Right lobe of liver (tissue), 6 donors: ENCODE measurements around the gene GDPD5. TPM values are rescaled to one million over a fixed set of nuclear protein-coding genes. Genes with fewer than 3 reads are reported as not detected.

Source experiments
- ATAC-seq, 4 donors: fragments of 200-7000 bp; cut with Tn5 transposase; one replicate each; pipeline ENCODE4 v1.9.1; 2020; ENCODE audit warnings: mild to moderate bottlenecking in 4 of 4, moderate library complexity in 4 of 4
- DNase-seq, 3 donors: peaks; one replicate each; pipeline ENCODE4 v3.0.0-alpha.2; 2020
- H3K27ac ChIP-seq, 3 donors: fragments of 200-600 bp; one replicate each; pipeline ENCODE4 v1.8.0; 2022
- H3K27me3 ChIP-seq, 2 donors: fragments of 200-600 bp; one replicate each; pipeline ENCODE4 v1.8.0; 2022
- H3K36me3 ChIP-seq, 4 donors: fragments of 200-600 bp; sonication (generic) in 1 of 4; one replicate each; pipeline versions ENCODE4 v1.5.1 to v1.8.0; 2017 to 2022; ENCODE audit warnings: control low read depth in 1 of 4
- H3K4me1 ChIP-seq, 4 donors: fragments of 200-600 bp; sonication (generic) in 1 of 4; one replicate each; pipeline versions ENCODE4 v1.5.1 to v1.8.0; 2017 to 2022; ENCODE audit warnings: control low read depth in 1 of 4
- H3K4me3 ChIP-seq, 3 donors: fragments of 200-600 bp; one replicate each; pipeline ENCODE4 v1.8.0; 2022
- H3K9me3 ChIP-seq, 4 donors: fragments of 200-600 bp; sonication (generic) in 1 of 4; one replicate each; pipeline versions ENCODE4 v1.5.1 to v1.8.0; 2017 to 2022; ENCODE audit warnings: control low read depth in 1 of 4
- POLR2A ChIP-seq: fragments of 450-650 bp; IDR thresholded peaks from one replicate; pipeline ENCODE4 v1.6.1; 2017; ENCODE audit warnings: antibody characterized with exemption, mild to moderate bottlenecking
- WGBS: methylation state at CpG from one replicate; pipeline ENCODE4 v1.1.6; 2018; ENCODE audit warnings: low coverage, low lambda C conversion rate; ENCODE audit not compliant: insufficient coverage; ENCODE audit errors: missing lambda C conversion rate; 5-methylcytosine and 5-hydroxymethylcytosine counted together
- intact Hi-C, 2 donors: fragments of 100-400 bp; cut with DNase I; formaldehyde crosslinking; loops; one replicate each; pipeline versions ENCODE4 v1.11.2 to v1.14.1; 2022
- total RNA-seq, 6 experiments: library from RNA; depleted of rRNA in 2 of 6; stranded (reverse); fragments of >200 nt in 2 of 6; fragmentation: NEBNext Ultra II Directional in 3 of 6; extraction: Animal tissue kit (Norgen Biotek cat#: 25700) in 3 of 6; gene quantifications; one replicate each; pipeline versions ENCODE4 v1.1.0 to v1.2.4, GENCODE V29; 2016 to 2023
- TF ChIP-seq, protein P1 (sequence below), 4 donors: fragments of 200-600 bp in 3 of 4; fragments of 450-650 bp in 1 of 4; IDR thresholded peaks; one replicate each; pipeline versions ENCODE4 v1.5.1 to v1.8.0; 2016 to 2022; ENCODE audit warnings: antibody characterized with exemption in 4 of 4, mild to moderate bottlenecking in 2 of 4
- donor health status: DM: no; HTN: yes; CAD: no.
- donor health status: DM: no; HTN: no; CAD: no.
- donor health status: DM: no; HTN: no; CAD: no.
- donor health status: DM: no; HTN: yes; CAD: no.
- donor health status: DM: no; HTN: yes; CAD: no.

GDPD5 gene
- total RNA-seq, 6 experiments from 2014 or later = 2.0 to 10.7 (median 4.1) TPM

DNA sequence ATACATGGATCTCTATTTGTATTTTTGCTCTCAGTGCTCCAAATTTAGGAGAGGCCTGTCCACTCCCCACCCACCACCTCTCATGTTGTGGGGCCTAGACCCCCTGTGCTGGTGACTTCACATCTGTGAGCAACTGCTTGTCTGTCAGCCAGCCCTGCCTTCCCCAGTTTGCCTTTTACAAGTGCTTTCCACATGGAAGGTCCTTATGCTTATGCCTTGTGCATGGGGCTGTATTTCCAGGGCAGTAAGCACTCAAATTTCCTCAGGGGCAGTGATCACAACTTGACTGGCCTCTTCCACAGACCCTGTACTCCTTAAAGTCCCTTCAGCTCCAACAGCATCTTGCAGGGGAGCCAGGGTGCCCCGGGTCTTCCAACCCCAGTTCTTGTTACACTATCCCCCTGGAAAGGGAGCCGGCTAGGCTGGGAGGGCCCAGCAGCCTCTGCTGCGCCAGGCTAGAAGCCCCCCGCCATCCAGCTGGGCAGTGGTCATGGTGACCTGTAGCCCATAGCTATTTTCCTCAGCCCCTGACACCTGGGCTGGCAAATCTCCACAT is 29.9 kb downstream of the GDPD5 start:
- Histone ChIP-seq H3K4me1 (no peaks in the 10 kb centered on the region), H3K36me3 (no peaks in the 10 kb centered on the region), H3K27ac (no peak overlapping the region), H3K9me3 (no peaks in the 10 kb centered on the region), H3K4me3 (no peak overlapping the region), H3K27me3 (no peaks in the 10 kb centered on the region)
- ATAC-seq (no peak), DNase-seq (no peak)
- TF ChIP-seq, protein P1, sequence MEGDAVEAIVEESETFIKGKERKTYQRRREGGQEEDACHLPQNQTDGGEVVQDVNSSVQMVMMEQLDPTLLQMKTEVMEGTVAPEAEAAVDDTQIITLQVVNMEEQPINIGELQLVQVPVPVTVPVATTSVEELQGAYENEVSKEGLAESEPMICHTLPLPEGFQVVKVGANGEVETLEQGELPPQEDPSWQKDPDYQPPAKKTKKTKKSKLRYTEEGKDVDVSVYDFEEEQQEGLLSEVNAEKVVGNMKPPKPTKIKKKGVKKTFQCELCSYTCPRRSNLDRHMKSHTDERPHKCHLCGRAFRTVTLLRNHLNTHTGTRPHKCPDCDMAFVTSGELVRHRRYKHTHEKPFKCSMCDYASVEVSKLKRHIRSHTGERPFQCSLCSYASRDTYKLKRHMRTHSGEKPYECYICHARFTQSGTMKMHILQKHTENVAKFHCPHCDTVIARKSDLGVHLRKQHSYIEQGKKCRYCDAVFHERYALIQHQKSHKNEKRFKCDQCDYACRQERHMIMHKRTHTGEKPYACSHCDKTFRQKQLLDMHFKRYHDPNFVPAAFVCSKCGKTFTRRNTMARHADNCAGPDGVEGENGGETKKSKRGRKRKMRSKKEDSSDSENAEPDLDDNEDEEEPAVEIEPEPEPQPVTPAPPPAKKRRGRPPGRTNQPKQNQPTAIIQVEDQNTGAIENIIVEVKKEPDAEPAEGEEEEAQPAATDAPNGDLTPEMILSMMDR (IDR thresholded peaks at IDR 0.05) = no peak
- TF ChIP-seq POLR2A = no peak
- 83% methylated on average over 1 of the region's 4 CpGs for WGBS
- intact Hi-C loops = no loop called here

- intact Hi-C loops = no loop called here
- ATAC-seq = no peak
- no peaks in the 10 kb centered on the region for H3K27me3 ChIP-seq
Measured at GRCh38 chr11:75493626-75494025, 32.1 kb downstream of the GDPD5 start.

DNA sequence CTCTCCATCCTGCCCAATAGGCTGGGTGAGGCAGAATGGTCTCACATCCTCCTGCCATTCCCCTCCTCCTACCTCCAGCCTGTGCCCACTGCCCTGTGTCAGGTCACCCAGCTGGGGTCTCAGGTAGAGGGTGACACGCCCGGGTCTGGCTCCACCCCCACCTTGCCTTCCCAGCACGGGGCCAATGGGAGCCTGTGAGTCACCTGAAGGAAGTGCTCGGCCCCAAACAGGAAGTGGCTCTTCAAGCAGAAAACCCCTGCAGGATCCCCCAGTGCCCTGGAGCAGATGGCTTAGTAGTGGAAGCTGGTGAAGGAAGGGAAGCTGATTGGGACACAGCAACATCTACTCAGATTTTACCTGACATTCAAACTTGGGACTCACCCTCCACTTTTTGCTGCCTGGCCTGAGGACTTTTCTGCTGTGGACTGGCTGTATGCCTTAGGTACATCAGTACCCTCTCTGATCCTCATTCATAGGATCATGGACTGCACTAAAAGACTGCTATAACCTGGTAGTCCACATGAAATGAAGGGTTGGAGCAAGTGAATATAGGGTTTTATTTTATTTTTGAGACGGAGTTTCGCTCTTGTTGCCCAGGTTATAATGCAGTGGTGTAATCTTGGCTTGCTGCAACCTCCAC is 33.4 kb downstream of the GDPD5 start:
- Histone ChIP-seq H3K4me1 (no peaks in the 10 kb centered on the region), H3K9me3 (no peaks in the 10 kb centered on the region), H3K27ac (no peak overlapping the region), H3K4me3 (no peak overlapping the region), H3K36me3 (no peaks in the 10 kb centered on the region), H3K27me3 (no peaks in the 10 kb centered on the region)
- TF ChIP-seq, protein P1 (IDR thresholded peaks at IDR 0.05) = no peak
- TF ChIP-seq POLR2A = no peak
- ATAC-seq = peak in 2 of 4 donors; percentile 39 to 41
- intact Hi-C loops = no loop called here
- 100% methylated on average over 2 of the region's 6 CpGs for WGBS
- DNase-seq = no peak

More at GRCh38 chr11:75493626-75494025, 32.1 kb downstream of the GDPD5 start:
- H3K9me3 ChIP-seq = no peaks in the 10 kb centered on the region
- H3K4me3 ChIP-seq = no peak overlapping the region
- H3K27ac ChIP-seq = no peak overlapping the region
- H3K4me1 ChIP-seq = no peaks in the 10 kb centered on the region
- TF ChIP-seq, protein P1 (IDR thresholded peaks at IDR 0.05) = no peak
- DNase-seq = no peak
- no peaks in the 10 kb centered on the region for H3K36me3 ChIP-seq
- WGBS = 67% methylated on average over 3 of the region's 3 CpGs

- intact Hi-C loops = no loop called here
Measured at GRCh38 chr11:75491465-75491864, 34.3 kb downstream of the GDPD5 start.

More at GRCh38 chr11:75491465-75491864, 34.3 kb downstream of the GDPD5 start:
- Histone ChIP-seq H3K36me3 (no peaks in the 10 kb centered on the region), H3K4me3 (no peak overlapping the region), H3K9me3 (no peaks in the 10 kb centered on the region), H3K27ac (no peak overlapping the region), H3K27me3 (no peaks in the 10 kb centered on the region), H3K4me1 (no peaks in the 10 kb centered on the region)
- TF ChIP-seq, protein P1 (IDR thresholded peaks at IDR 0.05) = no peak
- no peak for TF ChIP-seq POLR2A
- no peak for ATAC-seq
- no peak for DNase-seq
- WGBS = 93% methylated on average over 2 of the region's 2 CpGs
